Central memory CD8-positive, alpha-beta T cell (primary cell): ENCODE data around the gene MUC22.
"Not testable (repeated sequence)": the region's sequence is repeated elsewhere in the genome, so short reads cannot be mapped to it uniquely, and the experiment has no call there.

Source experiments
- ATAC-seq: fragments of 150-1000 bp; cut with Tn5 transposase; replicated peaks from 2 replicates; pipeline ENCODE4 v1.10.0; 2022; ENCODE audit warnings: mild to moderate bottlenecking, moderate FRiP score, moderate number of reproducible peaks; ENCODE audit not compliant: poor library complexity, severe bottlenecking; ENCODE audit errors: extremely low read depth
- DNase-seq, 2 donors: peaks; one replicate each; pipeline ENCODE4 v3.0.0; 2021; ENCODE audit warnings: low spot score in 2 of 2
- H3K27ac Mint-ChIP-seq: one replicate; pipeline ENCODE4 v1.8.0; 2022; ENCODE audit warnings: low read depth, mild to moderate bottlenecking, moderate library complexity, mixed read lengths
- H3K27me3 Mint-ChIP-seq: one replicate; pipeline ENCODE4 v1.8.0; 2022; ENCODE audit warnings: mixed read lengths
- H3K36me3 Mint-ChIP-seq: one replicate; pipeline ENCODE4 v1.8.0; 2022; ENCODE audit warnings: mild to moderate bottlenecking, moderate library complexity, mixed read lengths; ENCODE audit not compliant: insufficient read depth
- H3K4me1 Mint-ChIP-seq: one replicate; pipeline ENCODE4 v1.8.0; 2022; ENCODE audit warnings: mixed read lengths
- H3K4me3 Mint-ChIP-seq: one replicate; pipeline ENCODE4 v1.8.0; 2022; ENCODE audit warnings: mild to moderate bottlenecking, moderate library complexity, mixed read lengths
- H3K9me3 Mint-ChIP-seq: one replicate; pipeline ENCODE4 v1.8.0; 2022; ENCODE audit warnings: mixed read lengths

The MUC22 gene

DNA sequence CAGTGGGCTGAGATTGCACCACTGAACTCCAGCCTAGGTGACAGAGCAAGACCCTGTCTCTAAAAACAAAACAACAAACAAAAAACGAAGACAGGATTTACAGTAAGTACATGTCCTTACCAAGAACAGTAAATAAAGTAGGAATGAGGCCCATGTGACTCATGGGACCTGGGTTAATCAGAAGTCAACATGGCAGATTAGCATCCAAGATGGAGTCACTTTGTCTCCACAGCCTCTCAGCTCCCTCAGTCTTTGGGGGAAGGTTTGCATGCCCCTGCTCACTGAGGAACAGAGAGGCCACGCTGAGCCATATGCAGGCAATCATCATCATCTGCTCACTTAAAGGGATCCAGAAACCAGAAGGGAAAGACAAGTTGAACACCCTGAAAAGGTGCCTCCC, 7.8 kb upstream of the MUC22 start:
- DNase-seq, result no peak
- H3K36me3 Mint-ChIP-seq, result no peaks in the 10 kb centered on the region
- no peak overlapping the region for H3K4me3 Mint-ChIP-seq
- H3K9me3 Mint-ChIP-seq, result no peaks in the 10 kb centered on the region
- peaks cover 48% of the 10 kb centered on the region for H3K27me3 Mint-ChIP-seq
- H3K27ac Mint-ChIP-seq, result no peak overlapping the region
- no peaks in the 10 kb centered on the region for H3K4me1 Mint-ChIP-seq
- ATAC-seq, result no peak

DNA sequence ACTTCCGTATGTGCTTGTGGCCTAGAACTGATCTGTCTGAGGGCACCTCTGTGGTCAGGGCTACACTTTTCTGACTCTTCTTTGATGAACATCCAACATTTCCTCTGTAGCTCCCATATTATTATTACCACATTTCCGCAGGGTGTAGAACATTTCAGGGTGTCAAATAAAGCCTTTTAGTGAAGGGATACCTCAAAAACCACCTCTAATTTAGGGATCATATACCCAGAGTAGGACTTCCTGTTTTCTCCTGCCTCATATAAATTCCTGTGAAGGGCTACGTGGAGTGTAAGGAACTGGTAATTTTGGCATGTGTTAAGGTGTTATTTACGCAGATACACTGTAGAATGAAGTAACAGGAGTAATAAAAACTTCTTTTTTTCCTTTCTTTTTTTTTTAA, 5.5 kb upstream of the MUC22 start:
- no peaks in the 10 kb centered on the region for H3K4me1 Mint-ChIP-seq
- H3K27ac Mint-ChIP-seq, result no peak overlapping the region
- H3K27me3 Mint-ChIP-seq, result peaks cover 71% of the 10 kb centered on the region
- H3K36me3 Mint-ChIP-seq, result no peaks in the 10 kb centered on the region
- no peak for ATAC-seq
- no peak for DNase-seq
- H3K9me3 Mint-ChIP-seq, result no peaks in the 10 kb centered on the region
- H3K4me3 Mint-ChIP-seq, result no peak overlapping the region

GRCh38 chr6:31005249-31006020, 4.8 kb upstream of the MUC22 start:
- peaks cover 77% of the 10 kb centered on the region for H3K27me3 Mint-ChIP-seq

GRCh38 chr6:31007694-31008093, 2.6 kb upstream of the MUC22 start:
- Mint-ChIP-seq H3K4me3 (no peak overlapping the region), H3K36me3 (no peaks in the 10 kb centered on the region), H3K27ac (no peak overlapping the region), H3K27me3 (peaks cover 85% of the 10 kb centered on the region), H3K9me3 (no peaks in the 10 kb centered on the region), H3K4me1 (no peaks in the 10 kb centered on the region)
- ATAC-seq (no peak), DNase-seq (no peak)

More at GRCh38 chr6:31005249-31006020, 4.8 kb upstream of the MUC22 start:
- no peak for DNase-seq
- no peak for ATAC-seq
- H3K36me3 Mint-ChIP-seq, result no peaks in the 10 kb centered on the region
- no peaks in the 10 kb centered on the region for H3K9me3 Mint-ChIP-seq
- H3K4me1 Mint-ChIP-seq, result no peaks in the 10 kb centered on the region
- H3K4me3 Mint-ChIP-seq, result no peak overlapping the region
- no peak overlapping the region for H3K27ac Mint-ChIP-seq

- Mint-ChIP-seq H3K4me3 (no peak overlapping the region), H3K27ac (no peak overlapping the region), H3K9me3 (no peaks in the 10 kb centered on the region), H3K27me3 (peaks cover 85% of the 10 kb centered on the region), H3K36me3 (no peaks in the 10 kb centered on the region), H3K4me1 (no peaks in the 10 kb centered on the region)
- DNase-seq (no peak), ATAC-seq (no peak)
These were observed 2.1 kb upstream of the MUC22 start for GRCh38 chr6:31008165-31008564.

- no peak overlapping the region for H3K27ac Mint-ChIP-seq
- DNase-seq, result no peak
- ATAC-seq, result no peak
- H3K4me3 Mint-ChIP-seq, result no peak overlapping the region
- H3K36me3 Mint-ChIP-seq, result no peaks in the 10 kb centered on the region
- H3K9me3 Mint-ChIP-seq, result no peaks in the 10 kb centered on the region
- H3K27me3 Mint-ChIP-seq, result peaks cover 93% of the 10 kb centered on the region
- H3K4me1 Mint-ChIP-seq, result no peaks in the 10 kb centered on the region
These were observed 543 bp upstream of the MUC22 start for GRCh38 chr6:31009731-31010130.

- no peaks in the 10 kb centered on the region for H3K9me3 Mint-ChIP-seq
- H3K4me1 Mint-ChIP-seq, result no peaks in the 10 kb centered on the region
- no peak overlapping the region for H3K27ac Mint-ChIP-seq
- H3K36me3 Mint-ChIP-seq, result no peaks in the 10 kb centered on the region
- DNase-seq (no peak), ATAC-seq (no peak)
- H3K27me3 Mint-ChIP-seq, result peaks cover 92% of the 10 kb centered on the region
- no peak overlapping the region for H3K4me3 Mint-ChIP-seq
These were observed 879 bp downstream of the MUC22 start for GRCh38 chr6:31011153-31011552.

DNA sequence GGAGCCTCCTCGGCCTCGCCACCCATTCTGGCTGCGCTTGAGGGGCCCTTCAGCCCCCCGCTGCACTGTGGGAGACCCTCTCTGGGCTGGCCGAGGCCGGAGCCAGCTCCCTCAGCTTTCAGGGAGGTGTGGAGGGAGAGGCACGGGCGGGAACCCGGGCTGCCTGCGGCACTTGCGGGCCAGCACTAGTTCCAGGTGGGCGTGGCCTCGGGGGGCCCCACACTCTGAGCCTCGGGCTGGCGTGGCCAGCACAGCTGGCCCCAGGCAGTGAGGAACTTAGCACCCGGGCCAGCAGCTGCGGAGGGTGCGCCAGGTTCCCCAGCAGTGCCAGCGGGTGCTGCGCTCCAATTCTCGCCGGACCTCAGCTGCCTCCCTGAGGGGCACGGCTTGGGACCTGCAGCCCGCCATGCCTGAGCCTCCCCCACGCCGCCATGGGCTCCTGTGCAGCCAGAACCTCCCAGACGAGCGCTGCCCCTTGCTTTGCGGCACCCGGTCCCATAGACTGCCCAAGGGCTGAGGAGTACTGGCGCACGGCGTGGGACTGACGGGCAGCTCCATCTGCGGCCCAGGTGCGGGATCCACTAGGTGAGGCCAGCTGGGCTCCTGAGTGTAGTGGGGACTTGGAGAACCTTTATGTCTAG, 6.5 kb downstream of the MUC22 start:
- DNase-seq, result no peak
- H3K4me1 Mint-ChIP-seq, result no peaks in the 10 kb centered on the region
- no peak overlapping the region for H3K4me3 Mint-ChIP-seq
- H3K27me3 Mint-ChIP-seq, result peaks cover 64% of the 10 kb centered on the region
- no peak overlapping the region for H3K27ac Mint-ChIP-seq
- no peak for ATAC-seq
- peaks cover 2% of the 10 kb centered on the region for H3K36me3 Mint-ChIP-seq
- H3K9me3 Mint-ChIP-seq, result no peaks in the 10 kb centered on the region

DNA sequence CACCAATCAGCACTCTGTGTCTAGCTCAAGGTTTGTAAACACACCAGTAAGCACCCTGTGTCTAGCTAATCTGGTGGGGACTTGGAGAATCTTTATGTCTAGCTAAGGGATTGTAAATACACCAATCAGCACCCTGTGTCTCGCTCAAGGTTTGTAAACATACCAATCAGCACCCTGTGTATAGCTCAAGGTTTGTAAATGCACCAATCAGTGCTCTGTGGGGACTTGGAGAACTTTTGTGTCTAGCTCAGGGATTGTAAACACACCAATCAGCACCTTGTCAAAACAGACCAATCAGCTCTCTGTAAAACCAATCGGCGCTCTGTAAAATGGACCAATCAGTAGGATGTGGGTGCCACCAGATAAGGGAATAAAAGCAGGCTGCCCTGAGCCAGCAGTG, 7.2 kb downstream of the MUC22 start:
- H3K27me3 Mint-ChIP-seq, result peaks cover 64% of the 10 kb centered on the region
- H3K4me3 Mint-ChIP-seq, DNase-seq, H3K9me3 Mint-ChIP-seq, H3K4me1 Mint-ChIP-seq, H3K27ac Mint-ChIP-seq, H3K36me3 Mint-ChIP-seq, ATAC-seq: not testable (repeated sequence)

GRCh38 chr6:31020057-31020456, 9.8 kb downstream of the MUC22 start:
- H3K4me1 Mint-ChIP-seq, result no peaks in the 10 kb centered on the region

DNA sequence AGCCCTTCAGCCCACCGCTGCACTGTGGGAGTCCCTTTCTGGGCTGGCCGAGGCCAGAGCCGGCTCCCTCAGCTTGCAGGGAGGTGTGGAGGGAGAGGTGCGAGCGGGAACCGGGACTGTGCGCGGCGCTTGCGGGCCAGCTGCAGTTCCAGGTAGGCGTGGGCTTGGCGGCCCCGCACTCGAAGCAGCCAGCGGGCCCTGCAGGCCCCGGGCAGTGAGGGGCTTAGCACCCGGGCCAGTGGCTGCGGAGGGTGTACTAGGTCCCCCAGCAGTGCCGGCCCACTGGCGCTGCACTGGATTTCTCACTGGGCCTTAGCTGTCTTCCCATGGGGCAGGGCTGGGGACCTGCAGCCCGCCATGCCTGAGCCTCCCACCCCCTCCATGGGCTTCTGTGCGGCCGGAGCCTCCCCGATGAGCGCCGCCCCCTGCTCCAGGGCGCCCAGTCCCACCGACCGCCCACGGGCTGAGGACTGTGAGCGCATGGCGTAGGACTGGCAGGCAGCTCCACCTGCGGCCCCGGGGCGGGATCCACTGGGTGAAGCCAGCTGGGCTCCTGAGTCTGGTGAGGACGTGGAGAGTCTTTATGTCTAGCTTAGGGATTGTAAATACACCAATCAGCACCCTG, 10.5 kb downstream of the MUC22 start:
- H3K9me3 Mint-ChIP-seq, H3K4me3 Mint-ChIP-seq, ATAC-seq, H3K4me1 Mint-ChIP-seq, H3K27ac Mint-ChIP-seq, H3K36me3 Mint-ChIP-seq, DNase-seq: not testable (repeated sequence)
- peaks cover 61% of the 10 kb centered on the region for H3K27me3 Mint-ChIP-seq

More at GRCh38 chr6:31020057-31020456, 9.8 kb downstream of the MUC22 start:
- Mint-ChIP-seq H3K27me3 (peaks cover 59% of the 10 kb centered on the region), H3K9me3 (no peaks in the 10 kb centered on the region), H3K36me3 (peaks cover 2% of the 10 kb centered on the region), H3K4me3 (no peak overlapping the region), H3K27ac (no peak overlapping the region)
- no peak for DNase-seq
- no peak for ATAC-seq

DNA sequence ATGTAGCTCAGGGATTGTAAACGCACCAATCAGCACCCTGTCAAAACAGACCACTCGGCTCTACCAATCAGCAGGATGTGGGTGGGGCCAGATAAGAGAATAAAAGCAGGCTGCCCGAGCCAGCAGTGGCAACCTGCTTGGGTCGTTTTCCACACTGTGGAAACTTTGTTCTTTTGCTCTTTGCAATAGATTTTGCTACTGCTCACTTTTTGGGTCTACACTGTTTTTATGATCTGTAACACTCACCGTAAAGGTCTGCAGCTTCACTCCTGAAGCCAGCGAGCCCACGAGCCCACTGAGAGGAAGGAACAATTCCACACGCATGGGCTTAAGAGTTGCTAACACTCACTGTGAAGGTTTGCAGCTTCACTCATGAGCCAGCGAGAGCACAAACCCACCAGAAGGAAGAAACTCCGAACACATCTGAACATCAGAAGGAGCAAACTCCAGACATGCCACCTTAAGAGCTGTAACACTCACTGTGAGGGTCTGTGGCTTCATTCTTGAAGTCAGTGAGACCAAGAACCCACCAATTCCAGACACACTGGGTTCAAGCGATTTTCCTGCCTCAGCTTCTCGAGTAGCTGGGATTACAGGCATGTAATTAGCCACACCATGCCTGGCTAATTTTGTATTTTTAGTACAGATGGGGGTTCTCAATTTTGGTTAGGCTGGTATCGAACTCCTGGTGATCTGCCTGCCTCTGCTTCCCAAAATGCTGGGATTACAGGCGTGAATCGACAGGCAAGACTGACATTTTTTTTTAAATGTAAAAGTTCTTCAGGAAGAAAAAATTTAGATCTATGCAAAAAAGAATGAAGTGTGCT, 11.6 kb downstream of the MUC22 start:
- ATAC-seq, DNase-seq, H3K36me3 Mint-ChIP-seq, H3K9me3 Mint-ChIP-seq, H3K4me1 Mint-ChIP-seq, H3K27ac Mint-ChIP-seq, H3K4me3 Mint-ChIP-seq: not testable (repeated sequence)
- H3K27me3 Mint-ChIP-seq, result peaks cover 68% of the 10 kb centered on the region
